Small intestine (tissue), 7 donors: ENCODE results near the gene CLPTM1. TPM values are rescaled to one million over a fixed set of nuclear protein-coding genes. Genes with fewer than 3 reads are reported as not detected.

Experiments
- DNase-seq, 2 donors: peaks; one replicate each; pipeline versions ENCODE4 v3.0.0 to v3.0.0-alpha.2; 2013
- FAIRE-seq: peaks from 2 replicates; lab custom pipeline; 2012; peaks lifted over from hg19 to GRCh38; lab: Jason Lieb, UNC
- H3K27ac ChIP-seq, 3 donors: one replicate each; pipeline ENCODE4 v1.5.1; 2013; ENCODE audit warnings: low read length in 2 of 3, mild to moderate bottlenecking in 2 of 3, control low read depth in 1 of 3, inconsistent platforms in 1 of 3, low read depth in 1 of 3, moderate library complexity in 1 of 3
- H3K27me3 ChIP-seq, 3 donors: one replicate each; pipeline ENCODE4 v1.6.1; 2013; ENCODE audit warnings: low read length in 3 of 3, inconsistent platforms in 1 of 3; ENCODE audit not compliant: control insufficient read depth in 3 of 3, insufficient read depth in 3 of 3
- H3K36me3 ChIP-seq, 3 donors: one replicate each; pipeline ENCODE4 v1.6.1; 2013; ENCODE audit warnings: low read length in 3 of 3, inconsistent platforms in 1 of 3, low read depth in 1 of 3, mild to moderate bottlenecking in 1 of 3, moderate library complexity in 1 of 3; ENCODE audit not compliant: control insufficient read depth in 3 of 3, insufficient read depth in 2 of 3
- H3K4me1 ChIP-seq, 3 donors: one replicate each; pipeline ENCODE4 v1.6.1; 2013; ENCODE audit warnings: low read length in 2 of 3, inconsistent platforms in 1 of 3, low read depth in 1 of 3, mild to moderate bottlenecking in 1 of 3, moderate library complexity in 1 of 3; ENCODE audit not compliant: control insufficient read depth in 3 of 3, insufficient read depth in 2 of 3
- H3K4me3 ChIP-seq, 3 donors: one replicate each; pipeline ENCODE4 v1.5.1; 2013; ENCODE audit warnings: low read length in 3 of 3, control low read depth in 1 of 3, inconsistent platforms in 1 of 3, low read depth in 1 of 3, mild to moderate bottlenecking in 1 of 3, moderate library complexity in 1 of 3
- H3K9me3 ChIP-seq, 2 donors: one replicate each; pipeline ENCODE4 v1.6.1; 2013; ENCODE audit warnings: low read depth in 1 of 2, low read length in 1 of 2; ENCODE audit not compliant: control insufficient read depth in 2 of 2, insufficient read depth in 1 of 2
- WGBS, 3 donors: extraction: QIAGEN DNeasy Blood & Tissue Kit; methylation state at CpG; one replicate each; pipeline ENCODE4 v1.1.7; 2013; 5-methylcytosine and 5-hydroxymethylcytosine counted together
- polyA plus RNA-seq, 4 donors: library from polyadenylated mRNA; stranded (reverse) in 3 of 4; unstranded in 1 of 4; fragments of 200-250 nt in 3 of 4; fragments of 120-200 nt in 1 of 4; gene quantifications; one replicate each; pipeline versions ENCODE4 v1.2.1 to v1.2.3, GENCODE V29; 2013
- donor health status: healthy with polysubstance abuse.
- donor health status: control.
- donor health status: control.
- donor health status: Bipolar disorder and iron deficiency.
- donor health status: healthy.

Gene CLPTM1
- polyA plus RNA-seq, 4 donors: 63.0 to 101 (median 80.9) TPM

DNA sequence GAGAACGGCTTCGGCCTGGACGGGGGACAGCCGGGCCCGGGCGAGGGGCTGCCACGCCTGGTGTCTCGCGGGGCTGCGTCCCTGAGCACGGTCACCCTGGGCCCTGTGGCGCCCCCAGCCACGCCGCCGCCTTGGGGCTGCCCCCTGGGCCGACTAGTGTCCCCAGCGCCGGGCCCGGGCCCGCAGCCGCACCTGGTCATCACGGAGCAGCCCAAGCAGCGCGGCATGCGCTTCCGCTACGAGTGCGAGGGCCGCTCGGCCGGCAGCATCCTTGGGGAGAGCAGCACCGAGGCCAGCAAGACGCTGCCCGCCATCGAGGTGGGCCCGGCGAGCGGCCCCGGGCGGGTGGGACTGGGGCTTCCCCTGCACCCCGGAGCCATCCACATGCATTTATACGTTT, 56.8 kb downstream of the CLPTM1 start:
- DNase-seq (no peak), FAIRE-seq (no peak)
- 97 to 98% (median 97%) methylated on average over 26 to 42 of the region's 42 CpGs for WGBS, 3 donors
- peaks cover 0 to 24% (median 5%) of the 10 kb centered on the region in 3 donors for H3K4me1 ChIP-seq
- H3K36me3 ChIP-seq: peaks cover 3 to 29% (median 4%) of the 10 kb centered on the region in 3 donors
- H3K4me3 ChIP-seq: no peak overlapping the region
- no peak overlapping the region for H3K27ac ChIP-seq
- H3K27me3 ChIP-seq: no peaks in the 10 kb centered on the region
- no peaks in the 10 kb centered on the region for H3K9me3 ChIP-seq

DNA sequence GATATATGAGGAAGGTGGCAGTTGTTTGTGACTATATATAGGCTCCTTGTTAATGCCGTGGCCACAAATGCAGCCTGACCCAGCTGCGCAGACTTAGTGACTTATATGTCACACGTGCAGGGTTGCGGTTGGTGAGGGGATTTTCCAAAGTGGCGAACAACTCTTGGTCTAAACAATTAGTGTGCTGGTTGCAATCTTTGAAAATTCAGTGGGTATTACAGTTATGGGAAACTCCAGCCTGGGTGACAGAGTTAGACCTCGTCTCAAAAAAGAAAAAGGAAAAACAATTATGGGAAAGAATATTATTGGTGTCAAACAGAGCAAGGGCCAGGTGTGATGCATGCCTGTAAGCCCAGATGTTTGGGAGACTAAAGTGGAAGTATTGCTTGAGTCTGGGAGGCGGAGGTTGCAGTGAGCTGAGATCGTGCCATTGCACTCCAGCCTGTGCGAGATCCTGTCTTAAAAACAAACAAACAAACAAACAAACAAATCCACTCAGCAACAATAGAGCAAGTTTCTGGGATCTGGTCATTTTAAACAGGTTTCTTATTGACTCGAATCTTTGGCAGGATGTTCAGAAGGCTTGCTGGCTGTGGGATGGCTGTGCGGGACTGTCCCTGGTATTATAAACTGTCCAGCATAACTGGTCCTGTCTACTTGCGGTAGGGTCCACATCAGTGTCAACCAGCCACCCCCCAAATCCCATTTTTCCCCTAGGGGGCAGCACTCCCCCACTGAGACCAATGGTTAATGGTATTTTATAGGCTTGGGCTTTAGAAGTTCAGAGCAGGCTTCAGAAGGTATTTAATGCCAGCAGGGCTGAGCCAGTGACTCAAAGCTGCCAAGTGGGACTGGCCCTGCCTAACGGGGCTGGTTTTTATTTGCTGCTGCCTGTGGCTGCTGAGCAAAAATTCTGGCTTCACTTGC, 61.5 kb downstream of the CLPTM1 start:
- Histone ChIP-seq H3K9me3 (no peaks in the 10 kb centered on the region), H3K4me3 (no peak overlapping the region), H3K36me3 (peaks cover 0 to 29% (median 4%) of the 10 kb centered on the region in 3 donors), H3K27me3 (no peaks in the 10 kb centered on the region), H3K4me1 (peaks cover 0 to 6% (median 0%) of the 10 kb centered on the region in 3 donors), H3K27ac (peak overlapping the region in 2 of 3 donors; percentile 8 to 85)
- WGBS, 3 donors: 44 to 58% (median 57%) methylated on average over 13 of the region's 13 CpGs
- DNase-seq: peak; percentile 63 to 78
- FAIRE-seq: no peak

DNA sequence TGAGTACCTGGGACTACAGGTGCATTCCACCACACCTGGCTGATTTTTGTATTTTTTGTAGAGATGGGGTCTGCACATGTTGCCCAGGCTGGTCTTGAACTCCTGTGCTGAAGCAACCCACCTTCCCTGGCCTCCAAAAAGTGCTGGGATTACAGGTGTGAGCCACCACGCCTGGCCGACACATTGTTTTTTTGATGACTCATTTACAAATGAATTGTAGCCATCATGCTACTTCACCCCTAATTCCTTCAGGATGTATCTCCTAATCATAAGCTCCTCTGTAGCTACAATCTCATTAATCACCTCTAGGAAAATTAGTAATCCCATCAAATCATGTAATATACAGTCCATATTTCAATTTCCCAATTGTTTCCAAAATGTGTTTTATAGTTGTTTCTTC, 64.0 kb downstream of the CLPTM1 start:
- Histone ChIP-seq H3K27ac (no peak overlapping the region), H3K36me3 (peaks cover 0 to 17% (median 5%) of the 10 kb centered on the region in 3 donors), H3K4me1 (peaks cover 0 to 6% (median 0%) of the 10 kb centered on the region in 3 donors), H3K27me3 (no peaks in the 10 kb centered on the region), H3K9me3 (no peaks in the 10 kb centered on the region), H3K4me3 (no peak overlapping the region)
- no peak for DNase-seq
- FAIRE-seq: no peak
- WGBS, 3 donors: 77 to 87% (median 84%) methylated on average over 2 of the region's 2 CpGs

- peak overlapping the region in 1 of 3 donors; percentile 51 for H3K27ac ChIP-seq
- H3K4me3 ChIP-seq: no peak overlapping the region
- WGBS, 3 donors: 27 to 73% (median 36%) methylated on average over 3 of the region's 3 CpGs
- peaks cover 0 to 19% (median 5%) of the 10 kb centered on the region in 3 donors for H3K36me3 ChIP-seq
- H3K4me1 ChIP-seq: peaks cover 0 to 6% (median 0%) of the 10 kb centered on the region in 3 donors
- H3K9me3 ChIP-seq: no peaks in the 10 kb centered on the region
- DNase-seq (peak; percentile 69 to 81), FAIRE-seq (no peak)
- no peaks in the 10 kb centered on the region for H3K27me3 ChIP-seq
These were observed 64.9 kb downstream of the CLPTM1 start for GRCh38 chr19:45020071-45020470.

GRCh38 chr19:45021971-45022370, 66.8 kb downstream of the CLPTM1 start:
- H3K4me3 ChIP-seq: no peak overlapping the region
- H3K27me3 ChIP-seq: no peaks in the 10 kb centered on the region
- H3K36me3 ChIP-seq: peaks cover 0 to 20% (median 5%) of the 10 kb centered on the region in 3 donors
- no peak for FAIRE-seq
- no peaks in the 10 kb centered on the region for H3K9me3 ChIP-seq
- 83 to 88% (median 87%) methylated on average over 14 of the region's 14 CpGs for WGBS, 3 donors
- H3K4me1 ChIP-seq: peaks cover 0 to 6% (median 0%) of the 10 kb centered on the region in 3 donors
- H3K27ac ChIP-seq: no peak overlapping the region
- no peak for DNase-seq

DNA sequence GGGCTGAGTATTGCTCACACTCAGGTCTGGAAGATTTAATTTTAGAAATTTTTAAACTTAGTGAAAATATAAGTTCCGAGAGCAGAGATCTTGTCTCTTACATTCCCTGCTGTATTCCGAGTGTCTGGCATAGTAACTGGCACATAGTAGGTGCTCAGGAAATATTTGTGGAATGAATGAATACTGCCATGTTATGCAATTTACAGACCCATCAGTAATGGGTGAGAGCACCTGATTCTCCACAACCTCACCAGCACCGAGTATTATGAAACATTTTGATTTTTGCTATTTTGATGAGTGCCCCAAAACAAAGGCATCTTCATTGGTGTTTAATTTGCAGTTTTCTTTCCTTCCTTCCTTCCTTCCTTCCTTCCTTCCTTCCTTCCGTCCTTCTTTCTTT, 67.9 kb downstream of the CLPTM1 start:
- H3K27me3 ChIP-seq: no peaks in the 10 kb centered on the region
- FAIRE-seq (no peak), DNase-seq (no peak)
- H3K4me1 ChIP-seq: peaks cover 0 to 6% (median 0%) of the 10 kb centered on the region in 3 donors
- H3K36me3 ChIP-seq: peaks cover 2 to 24% (median 5%) of the 10 kb centered on the region in 3 donors
- 85 to 92% (median 88%) methylated on average over 4 of the region's 4 CpGs for WGBS, 3 donors
- no peaks in the 10 kb centered on the region for H3K9me3 ChIP-seq
- H3K4me3 ChIP-seq: no peak overlapping the region
- no peak overlapping the region for H3K27ac ChIP-seq

DNA sequence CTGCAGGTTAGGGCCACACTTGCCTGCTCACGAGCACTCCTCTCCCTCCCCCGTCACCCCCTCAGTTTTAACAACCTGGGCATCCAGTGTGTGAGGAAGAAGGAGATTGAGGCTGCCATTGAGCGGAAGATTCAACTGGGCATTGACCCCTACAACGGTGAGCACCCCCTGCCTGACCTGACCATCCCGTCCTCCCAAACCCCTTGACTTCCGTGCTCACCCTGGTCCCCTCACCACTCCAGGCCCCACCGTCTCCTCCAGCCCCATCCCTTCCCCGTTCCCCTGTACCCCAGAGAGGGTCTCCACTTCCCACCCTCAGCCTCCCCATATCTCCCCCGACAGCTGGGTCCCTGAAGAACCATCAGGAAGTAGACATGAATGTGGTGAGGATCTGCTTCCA, 70.1 kb downstream of the CLPTM1 start:
- peaks cover 6 to 35% (median 11%) of the 10 kb centered on the region in 3 donors for H3K36me3 ChIP-seq
- no peaks in the 10 kb centered on the region for H3K27me3 ChIP-seq
- no peak overlapping the region for H3K27ac ChIP-seq
- FAIRE-seq (no peak), DNase-seq (no peak)
- H3K4me1 ChIP-seq: peaks cover 0 to under 1% (median 0%) of the 10 kb centered on the region in 3 donors
- WGBS, 3 donors: 93 to 95% (median 94%) methylated on average over 9 of the region's 9 CpGs
- H3K4me3 ChIP-seq: no peak overlapping the region
- H3K9me3 ChIP-seq: no peaks in the 10 kb centered on the region

DNA sequence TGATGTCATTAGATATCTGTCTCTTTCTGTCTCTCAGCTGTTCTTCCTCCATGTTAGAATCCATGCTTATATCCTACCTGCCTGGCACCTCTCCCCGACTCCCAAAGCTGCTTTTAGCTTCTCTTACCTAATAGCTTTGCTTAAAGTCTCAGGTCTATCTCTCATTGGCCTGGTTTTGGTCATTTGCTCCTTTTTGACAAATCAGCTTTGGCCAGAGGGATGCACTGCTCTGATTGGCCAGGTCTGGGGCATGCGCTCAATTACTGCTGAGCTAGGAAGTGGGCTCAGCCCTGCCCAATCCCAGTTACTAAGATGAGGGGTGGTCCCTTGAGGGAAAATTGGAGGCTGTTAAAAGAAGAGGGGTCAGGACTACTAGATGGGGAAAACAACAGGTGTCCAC, 72.2 kb downstream of the CLPTM1 start:
- no peaks in the 10 kb centered on the region for H3K4me1 ChIP-seq
- no peak overlapping the region for H3K4me3 ChIP-seq
- FAIRE-seq: no peak
- H3K36me3 ChIP-seq: peaks cover 10 to 35% (median 12%) of the 10 kb centered on the region in 3 donors
- no peak for DNase-seq
- no peaks in the 10 kb centered on the region for H3K27me3 ChIP-seq
- H3K9me3 ChIP-seq: no peaks in the 10 kb centered on the region
- no peak overlapping the region for H3K27ac ChIP-seq
- 95 to 98% (median 95%) methylated on average over 2 of the region's 2 CpGs for WGBS, 3 donors
